Activated CD8-positive, alpha-beta memory T cell treated with anti-CD3 and anti-CD28 coated beads, Interleukin-2, amount 50 U/mL, for 1 hour (primary cell): ENCODE measurements around the gene DNAJC18.

Experiments used
- DNase-seq: peaks from one replicate; pipeline ENCODE4 v3.0.0-alpha.2; 2020; ENCODE audit errors: extremely low read depth

The DNAJC18 gene

GRCh38 chr5:139364466-139364865 is 74.9 kb downstream of the DNAJC18 start:
- DNase-seq: no peak

GRCh38 chr5:139363937-139364336 is 75.4 kb downstream of the DNAJC18 start:
- DNase-seq: no peak

- no peak for DNase-seq
Observed at GRCh38 chr5:139361835-139362429, 77.4 kb downstream of the DNAJC18 start.

- no peak for DNase-seq
Observed at GRCh38 chr5:139360384-139360783, 78.9 kb downstream of the DNAJC18 start.
